Psoas muscle (tissue), 8 donors: Measurements from ENCODE around the gene PITPNC1. TPM values are rescaled to one million over a fixed set of nuclear protein-coding genes. Genes with fewer than 3 reads are reported as not detected.

Experiments
- ATAC-seq, 4 donors: fragments of 200-7000 bp; cut with Tn5 transposase; one replicate each; pipeline ENCODE4 v1.9.1; 2020; ENCODE audit warnings: moderate library complexity in 3 of 4, mild to moderate bottlenecking in 2 of 4
- DNase-seq, 2 donors: peaks; one replicate each; pipeline ENCODE4 v3.0.0-alpha.2; 2020
- H3K27ac ChIP-seq: fragments of 200-600 bp; one replicate; pipeline ENCODE4 v1.8.0; 2022
- H3K27me3 ChIP-seq, 3 donors: fragments of 200-600 bp in 1 of 3; one replicate each; pipeline versions ENCODE4 v1.6.1 to v1.8.0; 2013 to 2022; ENCODE audit warnings: low read length in 2 of 3, mild to moderate bottlenecking in 2 of 3, moderate library complexity in 1 of 3; ENCODE audit not compliant: insufficient read depth in 3 of 3
- H3K36me3 ChIP-seq, 2 donors: fragments of 200-600 bp in 1 of 2; one replicate each; pipeline versions ENCODE4 v1.6.1 to v1.8.0; 2013 to 2022; ENCODE audit warnings: low read depth in 1 of 2, mild to moderate bottlenecking in 1 of 2, moderate library complexity in 1 of 2; ENCODE audit not compliant: insufficient read depth in 1 of 2
- H3K4me1 ChIP-seq: fragments of 200-600 bp; one replicate; pipeline ENCODE4 v1.8.0; 2022
- H3K4me3 ChIP-seq: fragments of 200-600 bp; one replicate; pipeline ENCODE4 v1.8.0; 2022; ENCODE audit warnings: mild to moderate bottlenecking
- H3K9me3 ChIP-seq: fragments of 200-600 bp; one replicate; pipeline ENCODE4 v1.8.0; 2022
- WGBS, 3 donors: extraction: QIAGEN DNeasy Blood & Tissue Kit; methylation state at CpG; one replicate each; pipeline versions ENCODE4 v1.1.6 to v1.1.7; 2013; 5-methylcytosine and 5-hydroxymethylcytosine counted together
- intact Hi-C, 2 donors: fragments of 100-400 bp; cut with DNase I; formaldehyde crosslinking; loops; one replicate each; pipeline versions ENCODE4 v1.11.0 to v1.14.2; 2022
- polyA plus RNA-seq, 3 donors: library from polyadenylated mRNA; stranded (reverse); fragments of 200-250 nt; gene quantifications; one replicate each; pipeline ENCODE4 v1.2.3, GENCODE V29; 2013
- total RNA-seq, 4 donors: library from RNA; stranded (reverse); fragmentation: NEBNext Ultra II Directional in 2 of 4; extraction: Animal tissue kit (Norgen Biotek cat#: 25700) in 2 of 4; gene quantifications; one replicate each; pipeline versions ENCODE4 v1.2.1 to v1.2.4, GENCODE V29; 2021 to 2023
- TF ChIP-seq, protein P1 (sequence below): fragments of 200-600 bp; IDR thresholded peaks from one replicate; pipeline ENCODE4 v1.8.0; 2022; ENCODE audit warnings: antibody characterized with exemption
- donor health status: healthy with polysubstance abuse.
- donor health status: DM: no; HTN: no; CAD: no; lungs with moderate emphysema.
- donor health status: Bipolar disorder and iron deficiency.
- donor health status: healthy.
- donor health status: DM: yes; HTN: yes; CAD: no.
- donor health status: DM: no; HTN: no; CAD: no.
- donor health status: DM: no; HTN: no; CAD: no.
- donor health status: DM: yes; HTN: yes; CAD: no.

The PITPNC1 gene
- total and polyA plus RNA-seq, 7 donors: 4.4 to 54.7 (median 6.6) TPM

DNA sequence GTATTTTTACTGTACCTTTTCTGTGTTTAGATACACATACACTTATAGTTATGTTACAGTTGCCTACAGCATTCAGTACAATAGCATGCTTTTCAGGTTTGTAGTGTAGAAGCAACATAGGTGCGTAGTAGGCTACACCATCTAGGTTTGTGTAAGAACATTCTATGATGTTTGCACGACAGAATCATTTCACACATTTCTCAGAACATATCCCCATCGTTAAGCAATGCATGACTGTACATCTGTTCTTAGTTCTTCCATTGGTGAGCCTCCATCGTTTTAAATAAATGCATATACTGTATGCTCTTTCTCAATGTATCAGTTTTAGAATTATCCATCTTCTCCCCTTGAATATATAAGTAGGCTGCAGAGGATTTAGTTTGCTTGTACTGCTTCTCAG, 122.6 kb downstream of the PITPNC1 start:
- no peaks in the 10 kb centered on the region for H3K36me3 ChIP-seq
- TF ChIP-seq, protein P1, sequence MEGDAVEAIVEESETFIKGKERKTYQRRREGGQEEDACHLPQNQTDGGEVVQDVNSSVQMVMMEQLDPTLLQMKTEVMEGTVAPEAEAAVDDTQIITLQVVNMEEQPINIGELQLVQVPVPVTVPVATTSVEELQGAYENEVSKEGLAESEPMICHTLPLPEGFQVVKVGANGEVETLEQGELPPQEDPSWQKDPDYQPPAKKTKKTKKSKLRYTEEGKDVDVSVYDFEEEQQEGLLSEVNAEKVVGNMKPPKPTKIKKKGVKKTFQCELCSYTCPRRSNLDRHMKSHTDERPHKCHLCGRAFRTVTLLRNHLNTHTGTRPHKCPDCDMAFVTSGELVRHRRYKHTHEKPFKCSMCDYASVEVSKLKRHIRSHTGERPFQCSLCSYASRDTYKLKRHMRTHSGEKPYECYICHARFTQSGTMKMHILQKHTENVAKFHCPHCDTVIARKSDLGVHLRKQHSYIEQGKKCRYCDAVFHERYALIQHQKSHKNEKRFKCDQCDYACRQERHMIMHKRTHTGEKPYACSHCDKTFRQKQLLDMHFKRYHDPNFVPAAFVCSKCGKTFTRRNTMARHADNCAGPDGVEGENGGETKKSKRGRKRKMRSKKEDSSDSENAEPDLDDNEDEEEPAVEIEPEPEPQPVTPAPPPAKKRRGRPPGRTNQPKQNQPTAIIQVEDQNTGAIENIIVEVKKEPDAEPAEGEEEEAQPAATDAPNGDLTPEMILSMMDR: no peak
- H3K9me3 ChIP-seq: no peaks in the 10 kb centered on the region
- peaks cover 0 to 1% (median 0%) of the 10 kb centered on the region in 3 donors for H3K27me3 ChIP-seq
- no peak overlapping the region for H3K4me3 ChIP-seq
- DNase-seq: no peak
- no peak overlapping the region for H3K27ac ChIP-seq
- no peak for ATAC-seq
- no peaks in the 10 kb centered on the region for H3K4me1 ChIP-seq
- WGBS, 3 donors: 83 to 89% (median 86%) methylated on average over 4 of the region's 4 CpGs
- intact Hi-C loops: no loop called here

GRCh38 chr17:67500261-67500660, 123.2 kb downstream of the PITPNC1 start:
- intact Hi-C loops: no loop called here
- H3K4me1 ChIP-seq: no peaks in the 10 kb centered on the region
- H3K9me3 ChIP-seq: no peaks in the 10 kb centered on the region
- H3K36me3 ChIP-seq: no peaks in the 10 kb centered on the region
- 35 to 49% (median 48%) methylated on average over 2 of the region's 2 CpGs for WGBS, 3 donors
- DNase-seq: no peak
- H3K27ac ChIP-seq: no peak overlapping the region
- TF ChIP-seq, protein P1: no peak
- no peaks in the 10 kb centered on the region for H3K27me3 ChIP-seq
- H3K4me3 ChIP-seq: no peak overlapping the region
- no peak for ATAC-seq

- WGBS, 3 donors: 93 to 95% (median 94%) methylated on average over 11 of the region's 11 CpGs
These were observed 123.7 kb downstream of the PITPNC1 start for GRCh38 chr17:67500677-67501300.

GRCh38 chr17:67502151-67502550, 125.1 kb downstream of the PITPNC1 start:
- TF ChIP-seq, protein P1: no peak
- Histone ChIP-seq H3K9me3 (no peaks in the 10 kb centered on the region), H3K4me3 (no peak overlapping the region), H3K27me3 (no peaks in the 10 kb centered on the region), H3K27ac (no peak overlapping the region), H3K4me1 (no peaks in the 10 kb centered on the region), H3K36me3 (no peaks in the 10 kb centered on the region)
- WGBS, 3 donors: 90 to 91% (median 91%) methylated on average over 3 of the region's 3 CpGs
- DNase-seq: no peak
- ATAC-seq: no peak
- intact Hi-C loops: no loop called here

More at GRCh38 chr17:67500677-67501300, 123.7 kb downstream of the PITPNC1 start:
- H3K9me3 ChIP-seq: no peaks in the 10 kb centered on the region
- H3K27me3 ChIP-seq: no peaks in the 10 kb centered on the region
- TF ChIP-seq, protein P1: no peak
- DNase-seq (no peak), ATAC-seq (no peak)
- no peak overlapping the region for H3K27ac ChIP-seq
- H3K36me3 ChIP-seq: no peaks in the 10 kb centered on the region
- no peaks in the 10 kb centered on the region for H3K4me1 ChIP-seq
- H3K4me3 ChIP-seq: no peak overlapping the region
- intact Hi-C loops: no loop called here

DNA sequence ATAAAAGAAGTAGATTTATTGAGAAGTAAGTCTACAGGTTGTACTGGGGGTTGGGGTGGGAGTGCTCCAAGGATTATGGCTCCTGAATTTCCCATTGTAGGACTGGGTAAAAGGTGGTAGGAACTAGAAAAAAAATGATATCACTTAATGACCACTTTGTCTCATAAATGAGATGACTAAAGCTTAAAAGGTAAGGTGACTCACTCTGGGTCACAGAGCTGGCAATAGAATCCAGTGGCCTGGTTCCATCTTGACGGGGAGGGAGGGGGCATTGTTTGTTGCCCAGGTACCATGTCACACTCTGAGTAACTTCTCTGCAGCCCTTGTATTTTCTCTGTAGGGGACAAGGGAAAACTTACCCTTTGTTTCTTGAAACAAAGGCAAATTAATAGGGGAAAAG, 126.1 kb downstream of the PITPNC1 start:
- intact Hi-C loops: no loop called here
- ATAC-seq (peak in 1 of 4 donors; percentile 49), DNase-seq (no peak)
- Histone ChIP-seq H3K4me1 (no peaks in the 10 kb centered on the region), H3K36me3 (no peaks in the 10 kb centered on the region), H3K4me3 (no peak overlapping the region), H3K9me3 (peaks cover 3% of the 10 kb centered on the region), H3K27me3 (no peaks in the 10 kb centered on the region), H3K27ac (no peak overlapping the region)
- WGBS, 3 donors: 51 to 69% (median 53%) methylated on average over 1 of the region's 1 CpG
- TF ChIP-seq, protein P1: no peak
